ENCODE data around the gene NADSYN1.

DNA sequence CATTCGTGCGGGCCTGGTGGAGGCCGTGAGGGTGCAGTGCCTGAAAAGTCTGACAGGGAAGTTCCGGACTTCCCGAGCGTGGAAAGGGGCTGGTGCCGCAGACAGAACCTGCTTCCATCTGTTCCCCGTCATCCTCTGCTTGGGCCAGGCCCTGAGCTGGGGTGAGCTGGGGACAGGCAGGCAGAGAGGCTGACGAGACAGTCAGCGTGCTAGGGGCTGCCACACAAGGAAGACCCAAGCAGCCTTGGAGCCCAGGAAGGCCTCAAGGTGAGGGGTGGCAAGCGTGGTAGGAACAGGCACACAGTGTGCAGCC lies 25.5 kb downstream of the NADSYN1 start:
- TF ChIP-seq CTCF (IDR thresholded peaks at IDR 0.05), result no peak
- no peak for TF ChIP-seq POLR2A (IDR thresholded peaks at IDR 0.05)
